ENCODE data around the gene LDHAL6A.
"Not testable (repeated sequence)": the region's sequence is repeated elsewhere in the genome, so short reads cannot be mapped to it uniquely, and the experiment has no call there.

DNA sequence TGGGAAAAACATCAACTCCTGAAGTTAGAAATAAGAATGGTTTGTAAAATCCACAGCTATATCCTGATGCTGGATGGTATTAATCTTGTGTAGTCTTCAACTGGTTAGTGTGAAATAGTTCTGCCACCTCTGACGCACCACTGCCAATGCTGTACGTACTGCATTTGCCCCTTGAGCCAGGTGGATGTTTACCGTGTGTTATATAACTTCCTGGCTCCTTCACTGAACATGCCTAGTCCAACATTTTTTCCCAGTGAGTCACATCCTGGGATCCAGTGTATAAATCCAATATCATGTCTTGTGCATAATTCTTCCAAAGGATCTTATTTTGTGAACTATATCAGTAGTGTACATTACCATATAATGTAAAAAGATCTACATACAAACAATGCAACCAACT is 48.3 kb upstream of the LDHAL6A start:
- TF ChIP-seq POLR2A (IDR thresholded peaks at IDR 0.05; ENCODE audit: low read depth); EP300 (IDR thresholded peaks at IDR 0.05): not testable (repeated sequence)
- TF ChIP-seq, protein P1, sequence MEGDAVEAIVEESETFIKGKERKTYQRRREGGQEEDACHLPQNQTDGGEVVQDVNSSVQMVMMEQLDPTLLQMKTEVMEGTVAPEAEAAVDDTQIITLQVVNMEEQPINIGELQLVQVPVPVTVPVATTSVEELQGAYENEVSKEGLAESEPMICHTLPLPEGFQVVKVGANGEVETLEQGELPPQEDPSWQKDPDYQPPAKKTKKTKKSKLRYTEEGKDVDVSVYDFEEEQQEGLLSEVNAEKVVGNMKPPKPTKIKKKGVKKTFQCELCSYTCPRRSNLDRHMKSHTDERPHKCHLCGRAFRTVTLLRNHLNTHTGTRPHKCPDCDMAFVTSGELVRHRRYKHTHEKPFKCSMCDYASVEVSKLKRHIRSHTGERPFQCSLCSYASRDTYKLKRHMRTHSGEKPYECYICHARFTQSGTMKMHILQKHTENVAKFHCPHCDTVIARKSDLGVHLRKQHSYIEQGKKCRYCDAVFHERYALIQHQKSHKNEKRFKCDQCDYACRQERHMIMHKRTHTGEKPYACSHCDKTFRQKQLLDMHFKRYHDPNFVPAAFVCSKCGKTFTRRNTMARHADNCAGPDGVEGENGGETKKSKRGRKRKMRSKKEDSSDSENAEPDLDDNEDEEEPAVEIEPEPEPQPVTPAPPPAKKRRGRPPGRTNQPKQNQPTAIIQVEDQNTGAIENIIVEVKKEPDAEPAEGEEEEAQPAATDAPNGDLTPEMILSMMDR (IDR thresholded peaks at IDR 0.05): not testable (repeated sequence)
- peak in 1 of 2 donors; percentile 65 for TF ChIP-seq POLR2AphosphoS5 (IDR thresholded peaks at IDR 0.05)

Measured in esophagus muscularis mucosa (tissue), 4 donors.